HEK293T (cell line): Measurements from ENCODE around the gene ZBTB26.

Source experiments
- BHLHE40 ChIP-seq: fragments of 450-650 bp; IDR thresholded peaks from 2 replicates; pipeline ENCODE4 v1.6.1; 2016; ENCODE audit warnings: mild to moderate bottlenecking, moderate library complexity, borderline replicate concordance
- FOXK2 ChIP-seq: fragments of 450-650 bp; IDR thresholded peaks from 2 replicates; pipeline ENCODE4 v1.6.1; 2016; ENCODE audit warnings: mild to moderate bottlenecking
- FOXM1 ChIP-seq: fragments of 450-650 bp; IDR thresholded peaks from 2 replicates; pipeline ENCODE4 v1.6.1; 2017; ENCODE audit warnings: mild to moderate bottlenecking, borderline replicate concordance
- HDGF ChIP-seq: fragments of 450-650 bp; IDR thresholded peaks from 2 replicates; pipeline ENCODE4 v1.6.1; 2017; ENCODE audit warnings: antibody characterized with exemption, borderline replicate concordance
- L3MBTL2 ChIP-seq: fragments of 450-650 bp; conservative IDR thresholded peaks from 2 replicates; pipeline ENCODE4 v1.6.1; 2016; ENCODE audit warnings: mild to moderate bottlenecking
- SUZ12 ChIP-seq: fragments of 450-650 bp; IDR thresholded peaks from 2 replicates; pipeline ENCODE4 v1.6.1; 2016; ENCODE audit warnings: mild to moderate bottlenecking
- TARDBP ChIP-seq: fragments of 450-650 bp; IDR thresholded peaks from 2 replicates; pipeline ENCODE4 v1.6.1; 2016
- ZNF384 ChIP-seq: fragments of 450-650 bp; IDR thresholded peaks from 2 replicates; pipeline ENCODE4 v1.6.1; 2016
- TF ChIP-seq, protein P1 (sequence below): fragments of 450-650 bp; IDR thresholded peaks from 2 replicates; pipeline ENCODE4 v1.6.1; 2016

DNA sequence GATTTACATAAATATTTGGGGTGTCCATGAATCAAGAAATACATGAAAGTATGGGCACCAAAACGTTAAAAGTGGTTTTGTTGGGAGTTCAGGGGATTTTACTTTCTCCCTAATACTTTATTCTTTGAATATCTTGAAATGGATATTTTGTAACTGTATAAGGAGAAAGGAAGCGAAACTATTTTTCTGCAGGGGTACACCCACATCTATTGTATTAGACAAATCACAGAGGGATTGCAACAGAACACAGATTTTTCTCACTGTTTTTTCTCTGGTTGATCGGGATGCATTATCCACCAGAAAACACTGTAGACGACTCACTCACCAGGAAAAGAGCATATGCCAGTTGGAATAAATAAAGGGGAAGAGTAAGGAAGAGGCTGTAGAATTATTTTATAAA, 8.3 kb upstream of the ZBTB26 start:
- TF ChIP-seq FOXK2 (no peak), TARDBP (no peak), FOXM1 (no peak), L3MBTL2 (no peak), SUZ12 (no peak), BHLHE40 (no peak), HDGF (no peak), ZNF384 (no peak)
- TF ChIP-seq, protein P1, sequence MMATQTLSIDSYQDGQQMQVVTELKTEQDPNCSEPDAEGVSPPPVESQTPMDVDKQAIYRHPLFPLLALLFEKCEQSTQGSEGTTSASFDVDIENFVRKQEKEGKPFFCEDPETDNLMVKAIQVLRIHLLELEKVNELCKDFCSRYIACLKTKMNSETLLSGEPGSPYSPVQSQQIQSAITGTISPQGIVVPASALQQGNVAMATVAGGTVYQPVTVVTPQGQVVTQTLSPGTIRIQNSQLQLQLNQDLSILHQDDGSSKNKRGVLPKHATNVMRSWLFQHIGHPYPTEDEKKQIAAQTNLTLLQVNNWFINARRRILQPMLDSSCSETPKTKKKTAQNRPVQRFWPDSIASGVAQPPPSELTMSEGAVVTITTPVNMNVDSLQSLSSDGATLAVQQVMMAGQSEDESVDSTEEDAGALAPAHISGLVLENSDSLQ: no peak
